ENCODE measurements around the gene ZBTB7C. TPM values are rescaled to one million over a fixed set of nuclear protein-coding genes. Genes with fewer than 3 reads are reported as not detected.

Gene ZBTB7C
- total RNA-seq, 2 experiments from 2014 or later, result not detected

DNA sequence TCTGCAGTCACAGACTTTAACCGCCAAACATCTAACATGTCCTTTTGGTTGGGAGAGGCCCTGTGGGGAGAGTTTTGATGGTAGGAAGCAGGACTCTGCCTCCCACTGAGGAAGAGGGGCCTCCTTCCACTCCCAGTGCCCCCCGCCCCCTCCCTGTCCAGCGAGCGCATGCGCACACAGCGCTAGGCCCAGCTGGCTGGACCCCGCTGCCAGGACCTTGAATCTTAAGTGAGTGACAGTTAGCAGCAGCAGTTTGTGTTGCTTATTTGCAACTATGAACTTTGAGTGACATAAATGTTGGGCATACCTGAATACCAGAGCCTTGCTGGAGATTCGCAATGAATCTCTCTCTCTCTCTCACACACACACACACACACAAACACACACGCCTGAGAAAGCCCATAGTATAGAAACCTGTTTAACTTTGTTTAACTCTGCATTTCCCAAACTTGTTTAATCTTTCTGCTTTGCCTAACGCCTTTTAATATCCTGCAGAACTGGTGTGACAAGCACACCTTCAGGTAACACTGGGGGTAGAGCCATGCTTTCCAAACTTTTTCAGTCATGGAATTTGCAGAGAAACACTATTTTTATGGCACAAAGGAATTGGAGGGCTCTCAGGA, 344.1 kb downstream of the ZBTB7C start:
- Mint-ChIP-seq H3K36me3 (ENCODE audit: low read depth) (no peaks in the 10 kb centered on the region), H3K9me3 (no peaks in the 10 kb centered on the region), H3K27me3 (peaks cover 5% of the 10 kb centered on the region), H3K27ac (no peak overlapping the region), H3K4me1 (ENCODE audit: low read depth) (no peaks in the 10 kb centered on the region), H3K4me3 (no peak overlapping the region)
- no peak for TF ChIP-seq CTCF (IDR thresholded peaks at IDR 0.05)
- DNase-seq (no peak), ATAC-seq (no peak)
- POLR2A ChIA-PET, result no interaction called here
- CTCF ChIA-PET, result no interaction called here
- intact Hi-C loops (cut with micrococcal nuclease), result no loop called here

DNA sequence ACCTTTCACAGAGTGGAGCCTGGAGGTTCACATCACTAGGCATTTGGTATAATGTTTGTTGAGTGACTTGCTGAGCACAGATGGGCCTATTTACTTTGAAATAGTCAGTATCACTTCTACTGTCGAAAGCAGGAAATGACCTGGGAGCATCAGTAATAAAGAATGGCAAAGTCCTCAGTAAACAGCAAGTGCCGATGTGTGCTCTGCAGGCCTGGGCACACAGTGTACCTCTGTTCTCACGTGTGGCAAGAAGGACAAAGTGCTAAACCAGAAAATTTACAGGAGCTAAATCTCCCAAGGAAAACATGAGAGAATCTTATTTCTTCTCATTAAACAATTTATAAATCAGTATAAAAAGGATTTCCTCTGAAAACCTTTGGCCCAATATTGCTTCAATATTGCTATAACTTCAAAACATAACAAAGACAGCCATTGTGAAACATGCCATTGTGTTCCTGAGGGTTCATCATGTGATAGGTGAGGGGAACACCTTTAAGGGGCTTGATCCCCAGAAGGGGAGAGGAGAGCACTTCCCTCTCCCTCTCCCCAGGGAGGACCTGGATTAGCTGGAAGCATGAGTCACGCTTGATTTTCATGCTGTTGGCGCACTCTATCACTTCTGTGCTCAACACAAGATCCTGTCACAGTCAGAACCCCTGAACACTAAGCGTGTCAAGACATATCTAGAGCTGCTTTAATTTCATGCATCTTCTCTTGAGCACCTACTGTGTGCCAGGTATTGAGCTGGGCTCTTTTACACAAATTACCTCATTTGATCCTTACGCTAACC, 347.2 kb downstream of the ZBTB7C start:
- H3K4me1 Mint-ChIP-seq (ENCODE audit: low read depth), result no peaks in the 10 kb centered on the region
- H3K27ac Mint-ChIP-seq, result no peak overlapping the region
- intact Hi-C loops (cut with micrococcal nuclease), result no loop called here
- no peak for TF ChIP-seq CTCF (IDR thresholded peaks at IDR 0.05)
- H3K9me3 Mint-ChIP-seq, result no peaks in the 10 kb centered on the region
- ATAC-seq (no peak), DNase-seq (no peak)
- H3K27me3 Mint-ChIP-seq, result peaks cover 12% of the 10 kb centered on the region
- no peak overlapping the region for H3K4me3 Mint-ChIP-seq
- no peaks in the 10 kb centered on the region for H3K36me3 Mint-ChIP-seq (ENCODE audit: low read depth)
- POLR2A ChIA-PET, result no interaction called here
- CTCF ChIA-PET, result no interaction called here

GRCh38 chr18:48060970-48061369, 348.2 kb downstream of the ZBTB7C start:
- H3K36me3 Mint-ChIP-seq (ENCODE audit: low read depth), result no peaks in the 10 kb centered on the region
- no peak overlapping the region for H3K4me3 Mint-ChIP-seq
- H3K27ac Mint-ChIP-seq, result no peak overlapping the region
- no peak for DNase-seq
- H3K4me1 Mint-ChIP-seq (ENCODE audit: low read depth), result no peaks in the 10 kb centered on the region
- H3K27me3 Mint-ChIP-seq, result peaks cover 13% of the 10 kb centered on the region
- H3K9me3 Mint-ChIP-seq, result no peaks in the 10 kb centered on the region
- ChIA-PET CTCF (no interaction called here), POLR2A (no interaction called here)
- intact Hi-C loops (cut with micrococcal nuclease), result no loop called here
- no peak for ATAC-seq
- TF ChIP-seq CTCF (IDR thresholded peaks at IDR 0.05), result no peak

- no peaks in the 10 kb centered on the region for H3K4me1 Mint-ChIP-seq (ENCODE audit: low read depth)
- ChIA-PET CTCF (no interaction called here), POLR2A (no interaction called here)
- no peak overlapping the region for H3K27ac Mint-ChIP-seq
- no peaks in the 10 kb centered on the region for H3K9me3 Mint-ChIP-seq
- DNase-seq (no peak), ATAC-seq (no peak)
- H3K27me3 Mint-ChIP-seq, result peaks cover 17% of the 10 kb centered on the region
- TF ChIP-seq CTCF (IDR thresholded peaks at IDR 0.05), result no peak
- H3K4me3 Mint-ChIP-seq, result no peak overlapping the region
- H3K36me3 Mint-ChIP-seq (ENCODE audit: low read depth), result no peaks in the 10 kb centered on the region
- intact Hi-C loops (cut with micrococcal nuclease), result no loop called here
Measured at GRCh38 chr18:48060346-48060745, 348.8 kb downstream of the ZBTB7C start.

- ATAC-seq (no peak), DNase-seq (no peak)
- ChIA-PET POLR2A (no interaction called here), CTCF (no interaction called here)
- Mint-ChIP-seq H3K27ac (no peak overlapping the region), H3K27me3 (peaks cover 21% of the 10 kb centered on the region), H3K9me3 (no peaks in the 10 kb centered on the region), H3K4me1 (ENCODE audit: low read depth) (no peaks in the 10 kb centered on the region), H3K4me3 (no peak overlapping the region), H3K36me3 (ENCODE audit: low read depth) (no peaks in the 10 kb centered on the region)
- intact Hi-C loops (cut with micrococcal nuclease), result no loop called here
- TF ChIP-seq CTCF (IDR thresholded peaks at IDR 0.05), result no peak
Measured at GRCh38 chr18:48059455-48060010, 349.6 kb downstream of the ZBTB7C start.

Data from activated CD8-positive, alpha-beta T cell treated with anti-CD3 and anti-CD28 coated beads for 36 hours (primary cell).